ENCODE data around the gene SYVN1. TPM values are rescaled to one million over a fixed set of nuclear protein-coding genes. Genes with fewer than 3 reads are reported as not detected.
"Not testable (repeated sequence)": the region's sequence is repeated elsewhere in the genome, so short reads cannot be mapped to it uniquely, and the experiment has no call there.

Gene SYVN1
- total and polyA plus RNA-seq, 4 donors, result 5.5 to 64.0 (median 38.2) TPM

GRCh38 chr11:65124480-65125196, 9.7 kb downstream of the SYVN1 start:
- H3K27ac ChIP-seq (ENCODE audit: low read depth in 1 of 2, low read length in 2 of 2), result no peak overlapping the region
- no peaks in the 10 kb centered on the region for H3K27me3 ChIP-seq (ENCODE audit: control insufficient read depth in 1 of 2, insufficient read depth in 2 of 2, low read length in 1 of 2)
- 90 to 94% methylated on average over 5 of the region's 5 CpGs for WGBS, 2 donors
- intact Hi-C loops (cut with DNase I), result loop anchor here in 1 of 2 donors (5.0 kb wide), 1 partner anchor 42 kb away; the partner anchor contains the start of genes CDCA5 and ZFPL1
- peaks cover 6 to 7% of the 10 kb centered on the region in 2 donors for H3K36me3 ChIP-seq (ENCODE audit: control insufficient read depth in 1 of 2, insufficient read depth in 2 of 2, low read length in 1 of 2)
- DNase-seq (no peak), ATAC-seq (ENCODE audit: low FRiP score) (no peak)
- no peaks in the 10 kb centered on the region for H3K9me3 ChIP-seq (ENCODE audit: control insufficient read depth, low read length)
- H3K4me3 ChIP-seq (ENCODE audit: low read length in 2 of 2), result no peak overlapping the region
- no peaks in the 10 kb centered on the region for H3K4me1 ChIP-seq (ENCODE audit: control insufficient read depth in 1 of 2, insufficient read depth in 2 of 2, low read length in 2 of 2)

DNA sequence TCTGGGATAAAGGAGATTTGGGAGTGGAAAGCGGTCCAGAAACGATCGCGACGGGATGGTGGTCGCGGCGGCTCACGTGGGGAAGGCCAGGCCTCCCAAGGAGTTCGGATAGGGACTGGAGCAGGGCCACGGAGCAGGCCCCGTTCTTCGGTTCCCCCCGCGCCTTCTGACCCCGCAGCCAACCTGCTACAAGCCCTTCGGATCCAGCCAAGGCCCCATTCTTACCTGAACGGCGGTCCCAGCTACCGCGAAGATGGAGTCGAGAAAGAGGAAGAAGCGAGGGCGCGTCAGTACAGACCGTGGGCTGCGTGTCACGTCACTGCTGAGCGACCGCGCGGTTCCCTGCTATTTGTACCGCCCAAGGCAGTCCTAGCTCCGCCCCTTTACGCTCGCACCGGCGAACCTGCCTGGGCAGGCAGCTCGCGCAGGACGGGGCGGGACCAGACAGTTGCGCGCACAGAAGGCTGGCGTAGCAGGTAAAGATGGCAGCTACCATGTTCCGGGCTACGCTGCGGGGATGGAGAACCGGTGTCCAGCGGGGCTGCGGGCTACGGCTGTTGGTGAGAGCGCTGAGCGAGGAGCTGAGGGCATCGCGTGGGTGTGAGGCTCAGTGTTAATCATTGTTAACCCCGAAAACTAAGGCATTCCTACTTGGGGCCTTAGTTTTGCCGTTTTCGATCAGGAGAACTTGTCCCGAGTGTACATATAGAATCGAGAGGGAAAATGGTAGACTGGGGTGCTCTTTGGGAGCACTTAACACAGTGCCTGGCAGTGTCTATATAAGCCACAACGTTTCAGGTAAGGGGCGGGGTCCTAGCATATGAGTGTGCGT, 12.2 kb downstream of the SYVN1 start, which contains the start of the genes FAU and MRPL49:
FAU (minus strand) TSS at position 270 of the 832 bp plus-strand sequence. CDS start 321 bp downstream, outside the sequence.
MRPL49 (plus strand) TSS at position 457 of the 832 bp plus-strand sequence; CDS start at position 483, 26 bp downstream.
- WGBS, 2 donors, result 0 to 1% methylated on average over 52 to 64 of the region's 64 CpGs
- no peaks in the 10 kb centered on the region for H3K27me3 ChIP-seq (ENCODE audit: control insufficient read depth in 1 of 2, insufficient read depth in 2 of 2, low read length in 1 of 2)
- intact Hi-C loops (cut with DNase I), result loop anchor here in 1 of 2 donors (5.0 kb wide), 1 partner anchor 40 kb away; the partner anchor contains the start of genes CDCA5 and ZFPL1
- peak within 1 kb of the TSS; percentile 83 to 91 for H3K27ac ChIP-seq (ENCODE audit: low read depth in 1 of 2, low read length in 2 of 2)
- peaks cover 0 to 2% of the 10 kb centered on the region in 2 donors for H3K36me3 ChIP-seq (ENCODE audit: control insufficient read depth in 1 of 2, insufficient read depth in 2 of 2, low read length in 1 of 2)
- peak; percentile 99 for DNase-seq
- no peaks in the 10 kb centered on the region for H3K9me3 ChIP-seq (ENCODE audit: control insufficient read depth, low read length)
- H3K4me1 ChIP-seq (ENCODE audit: control insufficient read depth in 1 of 2, insufficient read depth in 2 of 2, low read length in 2 of 2), result no peaks in the 10 kb centered on the region
- peak; percentile 94 for ATAC-seq (ENCODE audit: low FRiP score)
- peak within 1 kb of the TSS; percentile 72 to 82 for H3K4me3 ChIP-seq (ENCODE audit: low read length in 2 of 2)

GRCh38 chr11:65121447-65121864, 12.9 kb downstream of the SYVN1 start:
- no peaks in the 10 kb centered on the region for H3K36me3 ChIP-seq (ENCODE audit: control insufficient read depth in 1 of 2, insufficient read depth in 2 of 2, low read length in 1 of 2)
- ATAC-seq (ENCODE audit: low FRiP score), result no peak
- DNase-seq, result peak in 1 of 2 donors; percentile 78

DNA sequence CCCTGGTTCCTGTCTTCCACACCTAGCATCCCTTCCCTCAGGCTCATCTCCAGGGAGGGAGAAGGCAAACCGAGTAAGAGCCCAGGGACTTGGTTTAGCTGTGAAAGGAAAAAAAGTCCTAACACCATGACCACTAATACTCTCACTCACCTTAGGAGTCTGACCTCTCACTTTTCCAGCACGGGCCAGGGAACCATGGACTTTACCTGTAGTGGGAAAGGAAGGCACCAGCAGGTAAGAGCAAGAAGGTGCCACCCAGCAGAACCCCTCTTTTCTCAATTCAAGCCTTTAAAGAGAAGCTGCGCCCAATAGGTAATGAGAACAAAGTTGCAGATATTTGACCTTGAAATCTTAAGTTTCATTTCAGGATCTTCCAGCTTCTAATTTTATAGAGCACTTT, 13.5 kb downstream of the SYVN1 start:
- 83 to 84% methylated on average over 3 of the region's 3 CpGs for WGBS, 2 donors
- DNase-seq (no peak), ATAC-seq (ENCODE audit: low FRiP score) (no peak)
- intact Hi-C loops (cut with DNase I), result loop anchor here in 1 of 2 donors (5.0 kb wide), 1 partner anchor 39 kb away; the partner anchor contains the start of genes CDCA5 and ZFPL1
- no peaks in the 10 kb centered on the region for H3K36me3 ChIP-seq (ENCODE audit: control insufficient read depth in 1 of 2, insufficient read depth in 2 of 2, low read length in 1 of 2)
- peak overlapping the region in 1 of 2 donors; percentile 82 for H3K4me3 ChIP-seq (ENCODE audit: low read length in 2 of 2)
- H3K9me3 ChIP-seq (ENCODE audit: control insufficient read depth, low read length), result no peaks in the 10 kb centered on the region
- no peaks in the 10 kb centered on the region for H3K27me3 ChIP-seq (ENCODE audit: control insufficient read depth in 1 of 2, insufficient read depth in 2 of 2, low read length in 1 of 2)
- no peak overlapping the region for H3K27ac ChIP-seq (ENCODE audit: low read depth in 1 of 2, low read length in 2 of 2)
- H3K4me1 ChIP-seq (ENCODE audit: control insufficient read depth in 1 of 2, insufficient read depth in 2 of 2, low read length in 2 of 2), result no peaks in the 10 kb centered on the region

More at GRCh38 chr11:65121447-65121864, 12.9 kb downstream of the SYVN1 start:
- H3K4me3 ChIP-seq (ENCODE audit: low read length in 2 of 2), result peak overlapping the region; percentile 72 to 82
- H3K4me1 ChIP-seq (ENCODE audit: control insufficient read depth in 1 of 2, insufficient read depth in 2 of 2, low read length in 2 of 2), result no peaks in the 10 kb centered on the region
- H3K9me3 ChIP-seq (ENCODE audit: control insufficient read depth, low read length), result no peaks in the 10 kb centered on the region
- intact Hi-C loops (cut with DNase I), result loop anchor here in 1 of 2 donors (5.0 kb wide), 1 partner anchor 39 kb away; the partner anchor contains the start of genes CDCA5 and ZFPL1
- H3K27me3 ChIP-seq (ENCODE audit: control insufficient read depth in 1 of 2, insufficient read depth in 2 of 2, low read length in 1 of 2), result no peaks in the 10 kb centered on the region
- WGBS, 2 donors, result 2 to 5% methylated on average over 22 of the region's 22 CpGs
- peak overlapping the region; percentile 83 to 91 for H3K27ac ChIP-seq (ENCODE audit: low read depth in 1 of 2, low read length in 2 of 2)

DNA sequence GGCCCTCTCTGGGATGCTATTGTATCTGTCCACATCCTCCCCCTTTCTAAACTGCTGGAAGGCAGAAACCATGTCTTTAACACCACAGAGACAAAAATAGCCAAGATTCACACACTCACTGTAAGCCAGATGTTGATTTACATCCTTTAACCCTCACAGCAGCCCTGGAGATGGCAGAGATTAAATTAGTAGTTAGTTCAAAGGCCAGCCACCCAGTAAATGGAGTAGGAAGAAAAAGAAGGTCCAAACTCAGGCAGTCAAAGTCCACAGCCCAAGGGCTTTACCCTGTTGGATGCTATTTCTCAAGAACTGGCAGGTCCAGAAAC, 14.7 kb downstream of the SYVN1 start:
- H3K4me1 ChIP-seq (ENCODE audit: control insufficient read depth in 1 of 2, insufficient read depth in 2 of 2, low read length in 2 of 2), result no peaks in the 10 kb centered on the region
- no peaks in the 10 kb centered on the region for H3K36me3 ChIP-seq (ENCODE audit: control insufficient read depth in 1 of 2, insufficient read depth in 2 of 2, low read length in 1 of 2)
- DNase-seq (no peak), ATAC-seq (ENCODE audit: low FRiP score) (no peak)
- no peaks in the 10 kb centered on the region for H3K9me3 ChIP-seq (ENCODE audit: control insufficient read depth, low read length)
- no peak overlapping the region for H3K4me3 ChIP-seq (ENCODE audit: low read length in 2 of 2)
- intact Hi-C loops (cut with DNase I), result loop anchor here in 1 of 2 donors (5.0 kb wide), 1 partner anchor 107 kb away; the partner anchor contains the start of gene ARL2
- no peaks in the 10 kb centered on the region for H3K27me3 ChIP-seq (ENCODE audit: control insufficient read depth in 1 of 2, insufficient read depth in 2 of 2, low read length in 1 of 2)
- no peak overlapping the region for H3K27ac ChIP-seq (ENCODE audit: low read depth in 1 of 2, low read length in 2 of 2)

GRCh38 chr11:65118891-65119669, 15.2 kb downstream of the SYVN1 start:
- not testable (repeated sequence) for H3K4me3 ChIP-seq (ENCODE audit: low read length in 2 of 2); H3K4me1 ChIP-seq (ENCODE audit: control insufficient read depth in 1 of 2, insufficient read depth in 2 of 2, low read length in 2 of 2); H3K27me3 ChIP-seq (ENCODE audit: control insufficient read depth in 1 of 2, insufficient read depth in 2 of 2, low read length in 1 of 2); DNase-seq; H3K36me3 ChIP-seq (ENCODE audit: control insufficient read depth in 1 of 2, insufficient read depth in 2 of 2, low read length in 1 of 2); H3K9me3 ChIP-seq (ENCODE audit: control insufficient read depth, low read length); ATAC-seq (ENCODE audit: low FRiP score); H3K27ac ChIP-seq (ENCODE audit: low read depth in 1 of 2, low read length in 2 of 2)
- 86 to 88% methylated on average over 18 of the region's 18 CpGs for WGBS, 2 donors
- intact Hi-C loops (cut with DNase I), result loop anchor here in 1 of 2 donors (5.0 kb wide), 1 partner anchor 107 kb away; the partner anchor contains the start of gene ARL2

DNA sequence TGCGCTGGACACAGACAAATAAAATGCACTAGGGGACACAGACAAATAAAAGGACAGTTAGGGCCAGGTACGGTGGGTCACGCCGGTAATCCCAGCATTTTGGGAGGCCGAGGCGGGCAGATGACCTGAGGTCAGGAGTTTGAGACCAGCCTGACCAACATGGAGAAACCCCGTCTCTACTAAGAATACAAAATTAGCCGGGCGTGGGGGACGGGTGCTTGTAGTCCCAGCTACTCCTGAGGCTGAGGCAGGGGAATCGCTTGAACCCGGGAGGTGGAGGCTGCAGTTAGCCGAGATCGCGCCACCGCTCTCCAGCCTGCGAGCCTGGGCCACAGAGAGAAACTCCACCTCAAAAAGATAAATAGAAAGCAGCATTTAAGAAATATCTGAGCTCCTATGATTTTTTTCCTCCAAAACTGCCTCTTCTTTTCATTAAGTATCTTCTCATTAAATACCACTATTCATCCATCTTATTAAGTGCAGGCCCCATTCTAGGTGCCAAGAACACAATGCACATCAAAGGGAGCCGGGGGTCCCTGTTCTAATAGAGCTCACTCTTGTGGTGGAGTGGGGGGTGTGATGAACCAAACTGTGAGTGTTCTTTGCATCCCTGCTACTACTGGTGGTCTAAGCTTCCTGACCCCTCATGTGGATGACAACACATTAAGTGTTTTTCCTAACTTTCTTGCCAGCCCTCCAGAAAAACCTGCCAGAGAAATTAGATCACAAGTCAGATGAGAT, 16.1 kb downstream of the SYVN1 start:
- H3K4me1 ChIP-seq (ENCODE audit: control insufficient read depth in 1 of 2, insufficient read depth in 2 of 2, low read length in 2 of 2), result no peaks in the 10 kb centered on the region
- H3K4me3 ChIP-seq (ENCODE audit: low read length in 2 of 2), result no peak overlapping the region
- H3K9me3 ChIP-seq (ENCODE audit: control insufficient read depth, low read length), result no peaks in the 10 kb centered on the region
- no peak overlapping the region for H3K27ac ChIP-seq (ENCODE audit: low read depth in 1 of 2, low read length in 2 of 2)
- DNase-seq (peak in 1 of 2 donors; percentile 74), ATAC-seq (ENCODE audit: low FRiP score) (no peak)
- H3K36me3 ChIP-seq (ENCODE audit: control insufficient read depth in 1 of 2, insufficient read depth in 2 of 2, low read length in 1 of 2), result no peaks in the 10 kb centered on the region
- 76 to 79% methylated on average over 18 of the region's 18 CpGs for WGBS, 2 donors
- intact Hi-C loops (cut with DNase I), result loop anchor here in 1 of 2 donors (5.0 kb wide), 1 partner anchor 106 kb away; the partner anchor contains the start of gene ARL2
- no peaks in the 10 kb centered on the region for H3K27me3 ChIP-seq (ENCODE audit: control insufficient read depth in 1 of 2, insufficient read depth in 2 of 2, low read length in 1 of 2)
